HEK293T (cell line): Measurements from ENCODE around the gene DFFA.
A peak's percentile ranks its signal among the peaks of the same experiment; 100 is the strongest.

ENCODE experiments used
- ARNT ChIP-seq: fragments of 450-650 bp; IDR thresholded peaks from 2 replicates; pipeline ENCODE4 v1.6.1; 2017; ENCODE audit warnings: mild to moderate bottlenecking
- FOXA1 ChIP-seq: fragments of 450-650 bp; IDR thresholded peaks from 2 replicates; pipeline ENCODE4 v1.6.1; 2016; ENCODE audit warnings: mild to moderate bottlenecking
- FOXK2 ChIP-seq: fragments of 450-650 bp; IDR thresholded peaks from 2 replicates; pipeline ENCODE4 v1.6.1; 2016; ENCODE audit warnings: mild to moderate bottlenecking
- FOXM1 ChIP-seq: fragments of 450-650 bp; IDR thresholded peaks from 2 replicates; pipeline ENCODE4 v1.6.1; 2017; ENCODE audit warnings: mild to moderate bottlenecking, borderline replicate concordance
- SP1 ChIP-seq: fragments of 450-650 bp; IDR thresholded peaks from 2 replicates; pipeline ENCODE4 v1.6.1; 2017
- SUZ12 ChIP-seq: fragments of 450-650 bp; IDR thresholded peaks from 2 replicates; pipeline ENCODE4 v1.6.1; 2016; ENCODE audit warnings: mild to moderate bottlenecking
- TARDBP ChIP-seq: fragments of 450-650 bp; IDR thresholded peaks from 2 replicates; pipeline ENCODE4 v1.6.1; 2016
- ZNF384 ChIP-seq: fragments of 450-650 bp; IDR thresholded peaks from 2 replicates; pipeline ENCODE4 v1.6.1; 2016
- TF ChIP-seq, protein P1 (sequence below): fragments of 450-650 bp; IDR thresholded peaks from 2 replicates; pipeline ENCODE4 v1.6.1; 2016

DNA sequence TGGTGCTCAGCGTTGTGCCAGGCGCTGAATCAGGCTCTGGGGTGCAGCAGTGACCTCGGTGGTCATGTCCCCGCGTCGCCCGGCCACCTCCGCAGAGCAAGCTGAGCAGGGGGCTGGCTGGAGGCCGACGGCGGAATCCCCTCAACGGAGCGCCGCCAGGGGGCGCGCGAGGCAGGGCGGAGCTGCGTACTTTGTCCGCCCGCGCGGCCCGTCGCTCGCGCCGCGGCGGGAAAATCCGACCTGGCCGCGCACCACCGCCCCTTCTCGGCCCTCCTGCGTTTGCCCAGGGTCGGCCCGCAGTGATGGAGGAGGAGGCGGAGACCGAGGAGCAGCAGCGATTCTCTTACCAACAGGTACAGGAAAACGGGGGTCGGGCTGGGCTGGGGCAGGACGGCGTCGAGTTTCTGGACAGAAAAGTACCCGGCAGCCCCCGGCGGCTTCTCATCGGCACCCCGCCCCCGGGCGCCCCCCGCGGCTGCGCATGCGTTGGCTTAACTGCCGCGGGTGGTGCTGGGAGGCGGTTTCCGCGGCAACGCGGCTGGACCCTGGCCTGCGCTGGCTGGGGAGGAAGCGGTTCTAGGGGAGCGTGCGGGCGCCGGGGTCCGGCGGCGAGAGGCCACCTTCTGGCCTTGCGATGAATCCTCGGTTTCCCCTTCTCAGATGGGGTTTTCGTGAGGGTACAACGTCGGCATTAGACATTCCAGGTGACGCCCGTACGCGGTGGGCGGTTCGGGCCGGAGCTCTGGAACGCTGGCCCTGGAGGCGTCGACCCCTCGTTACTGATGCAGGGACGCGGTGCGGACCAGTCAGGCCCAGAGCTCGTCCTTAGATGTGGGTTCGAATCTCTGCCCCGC lies 41.9 kb downstream of the DFFA start, which contains the start of gene CENPS:
- no peak for TF ChIP-seq SUZ12
- no peak for TF ChIP-seq SP1
- TF ChIP-seq FOXK2 = no peak
- TF ChIP-seq, protein P1, sequence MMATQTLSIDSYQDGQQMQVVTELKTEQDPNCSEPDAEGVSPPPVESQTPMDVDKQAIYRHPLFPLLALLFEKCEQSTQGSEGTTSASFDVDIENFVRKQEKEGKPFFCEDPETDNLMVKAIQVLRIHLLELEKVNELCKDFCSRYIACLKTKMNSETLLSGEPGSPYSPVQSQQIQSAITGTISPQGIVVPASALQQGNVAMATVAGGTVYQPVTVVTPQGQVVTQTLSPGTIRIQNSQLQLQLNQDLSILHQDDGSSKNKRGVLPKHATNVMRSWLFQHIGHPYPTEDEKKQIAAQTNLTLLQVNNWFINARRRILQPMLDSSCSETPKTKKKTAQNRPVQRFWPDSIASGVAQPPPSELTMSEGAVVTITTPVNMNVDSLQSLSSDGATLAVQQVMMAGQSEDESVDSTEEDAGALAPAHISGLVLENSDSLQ = no peak
- 0 out of 2 replicates have a peak, but pooled peaks have one; percentile 31 for TF ChIP-seq ARNT
- TF ChIP-seq ZNF384 = no peak
- TF ChIP-seq FOXA1 = no peak
- no peak for TF ChIP-seq FOXM1
- no peak for TF ChIP-seq TARDBP
